ENCODE data around the gene LCORL.
A peak's percentile ranks its signal among the peaks of the same experiment; 100 is the strongest.

Gene LCORL

GRCh38 chr4:17823871-17824669 lies 197.5 kb downstream of the LCORL start:
- DNase-seq: no peak

- DNase-seq: no peak
Observed at GRCh38 chr4:17817027-17817426, 204.5 kb downstream of the LCORL start.

GRCh38 chr4:17816142-17816541 lies 205.4 kb downstream of the LCORL start:
- DNase-seq: no peak

- no peak for DNase-seq
Observed at GRCh38 chr4:17814140-17814539, 207.4 kb downstream of the LCORL start.

GRCh38 chr4:17812801-17813200 lies 208.8 kb downstream of the LCORL start:
- no peak for DNase-seq

GRCh38 chr4:17812125-17812524 lies 209.4 kb downstream of the LCORL start:
- DNase-seq: no peak

GRCh38 chr4:17811078-17811603 lies 210.4 kb downstream of the LCORL start:
- no peak for DNase-seq

- peak; percentile 98 for DNase-seq
Observed at GRCh38 chr4:17810260-17811077, 211.1 kb downstream of the LCORL start, which contains the start of the genes DCAF16 and NCAPG. DCAF16 (minus strand) TSS chr4:17810757; CDS start chr4:17804141, 6,616 bp downstream. NCAPG (plus strand) TSS chr4:17810979; CDS start chr4:17811078, 99 bp downstream.

GRCh38 chr4:17809667-17810066 lies 211.9 kb downstream of the LCORL start:
- DNase-seq: no peak

GRCh38 chr4:17807446-17807845 lies 214.1 kb downstream of the LCORL start:
- no peak for DNase-seq

- no peak for DNase-seq
Observed at GRCh38 chr4:17805580-17806155, 215.9 kb downstream of the LCORL start.

GRCh38 chr4:17797808-17798207 lies 223.7 kb downstream of the LCORL start:
- no peak for DNase-seq

GRCh38 chr4:17794730-17795129 lies 226.8 kb downstream of the LCORL start:
- DNase-seq: no peak

Measured in stimulated activated CD4-positive, alpha-beta T cell treated with anti-CD3 and anti-CD28 coated beads, Interleukin-12 subunit alpha, Interleukin-12 subunit beta, amount 100 ng/mL, for 4 hours (primary cell).